Measurements from ENCODE around the gene WDR62.
A peak's percentile ranks its signal among the peaks of the same experiment; 100 is the strongest.

Gene WDR62

GRCh38 chr19:36013280-36014011 is 41.3 kb upstream of the WDR62 start:
- H3K4me3 ChIP-seq (ENCODE audit: low read depth, low read length): peak overlapping the region; percentile 97
- no peak for TF ChIP-seq CTCF (IDR thresholded peaks at IDR 0.05; ENCODE audit: control insufficient read depth, extremely low read depth, insufficient read depth)

GRCh38 chr19:36014012-36014924 is 40.4 kb upstream of the WDR62 start, which contains the start of gene ALKBH6:
ALKBH6 (minus strand) TSS chr19:36014213; CDS start chr19:36013397, 816 bp downstream.
- DNase-seq (ENCODE audit: low read depth): peak; percentile 98
- H3K4me3 ChIP-seq (ENCODE audit: low read depth, low read length): peak within 1 kb of the TSS; percentile 97
- peak; percentile 20; the same call in 1 of the 2 replicates for TF ChIP-seq CTCF (IDR thresholded peaks at IDR 0.05; ENCODE audit: control insufficient read depth, extremely low read depth, insufficient read depth)

More at GRCh38 chr19:36013280-36014011, 41.3 kb upstream of the WDR62 start:
- DNase-seq (ENCODE audit: low read depth): no peak

GRCh38 chr19:36019061-36019670 is 35.5 kb upstream of the WDR62 start:
- DNase-seq (ENCODE audit: low read depth): no peak
- no peak overlapping the region for H3K4me3 ChIP-seq (ENCODE audit: low read depth, low read length)
- TF ChIP-seq CTCF (IDR thresholded peaks at IDR 0.05; ENCODE audit: control insufficient read depth, extremely low read depth, insufficient read depth): no peak

GRCh38 chr19:36023432-36023831 is 31.3 kb upstream of the WDR62 start:
- no peak for TF ChIP-seq CTCF (IDR thresholded peaks at IDR 0.05; ENCODE audit: control insufficient read depth, extremely low read depth, insufficient read depth)
- no peak for DNase-seq (ENCODE audit: low read depth)

GRCh38 chr19:36025541-36025940 is 29.2 kb upstream of the WDR62 start:
- H3K4me3 ChIP-seq (ENCODE audit: low read depth, low read length): no peak overlapping the region
- DNase-seq (ENCODE audit: low read depth): no peak
- TF ChIP-seq CTCF (IDR thresholded peaks at IDR 0.05; ENCODE audit: control insufficient read depth, extremely low read depth, insufficient read depth): no peak

More at GRCh38 chr19:36023432-36023831, 31.3 kb upstream of the WDR62 start:
- H3K4me3 ChIP-seq (ENCODE audit: low read depth, low read length): no peak overlapping the region

- no peak overlapping the region for H3K4me3 ChIP-seq (ENCODE audit: low read depth, low read length)
- DNase-seq (ENCODE audit: low read depth): no peak
- TF ChIP-seq CTCF (IDR thresholded peaks at IDR 0.05; ENCODE audit: control insufficient read depth, extremely low read depth, insufficient read depth): no peak
Observed at GRCh38 chr19:36026091-36026876, 28.4 kb upstream of the WDR62 start.

Data from LNCaP clone FGC (cell line).